ENCODE data around the gene SV2B.

The SV2B gene

GRCh38 chr15:91156175-91156726, 56.2 kb downstream of the SV2B start:
- no peaks in the 10 kb centered on the region for H3K4me1 ChIP-seq (ENCODE audit: low read depth, poor library complexity, severe bottlenecking)
- H3K9ac ChIP-seq: no peak overlapping the region
- H3K36me3 ChIP-seq (ENCODE audit: insufficient read depth): no peaks in the 10 kb centered on the region
- no peak overlapping the region for H3K4me2 ChIP-seq
- no peaks in the 10 kb centered on the region for H4K20me1 ChIP-seq (ENCODE audit: insufficient read depth)
- no peaks in the 10 kb centered on the region for H3K79me2 ChIP-seq (ENCODE audit: insufficient read depth, low read depth)
- TF ChIP-seq CTCF (conservative IDR thresholded peaks at IDR 0.05; ENCODE audit: low read depth, low read length): no peak
- no peak overlapping the region for H3K4me3 ChIP-seq (IDR thresholded peaks at IDR 0.05; ENCODE audit: insufficient read depth, low read depth, low read length)
- no peak overlapping the region for H2AFZ ChIP-seq (ENCODE audit: low read depth)
- no peak overlapping the region for H3K27ac ChIP-seq
- H3K27me3 ChIP-seq (ENCODE audit: insufficient read depth, low read depth): no peaks in the 10 kb centered on the region

GRCh38 chr15:91158415-91159394, 58.6 kb downstream of the SV2B start:
- no peak overlapping the region for H3K27ac ChIP-seq
- H3K9ac ChIP-seq: no peak overlapping the region
- no peaks in the 10 kb centered on the region for H3K27me3 ChIP-seq (ENCODE audit: insufficient read depth, low read depth)
- H4K20me1 ChIP-seq (ENCODE audit: insufficient read depth): no peaks in the 10 kb centered on the region
- no peak overlapping the region for H2AFZ ChIP-seq (ENCODE audit: low read depth)
- no peak overlapping the region for H3K4me3 ChIP-seq (IDR thresholded peaks at IDR 0.05; ENCODE audit: insufficient read depth, low read depth, low read length)
- H3K4me1 ChIP-seq (ENCODE audit: low read depth, poor library complexity, severe bottlenecking): no peaks in the 10 kb centered on the region
- no peaks in the 10 kb centered on the region for H3K36me3 ChIP-seq (ENCODE audit: insufficient read depth)
- H3K4me2 ChIP-seq: no peak overlapping the region
- H3K79me2 ChIP-seq (ENCODE audit: insufficient read depth, low read depth): no peaks in the 10 kb centered on the region
- TF ChIP-seq CTCF (conservative IDR thresholded peaks at IDR 0.05; ENCODE audit: low read depth, low read length): no peak

GRCh38 chr15:91165850-91166249, 65.8 kb downstream of the SV2B start:
- Histone ChIP-seq H3K4me3 (IDR thresholded peaks at IDR 0.05; ENCODE audit: insufficient read depth, low read depth, low read length) (no peak overlapping the region), H4K20me1 (ENCODE audit: insufficient read depth) (no peaks in the 10 kb centered on the region), H3K4me1 (ENCODE audit: low read depth, poor library complexity, severe bottlenecking) (no peaks in the 10 kb centered on the region), H3K36me3 (ENCODE audit: insufficient read depth) (no peaks in the 10 kb centered on the region), H3K9ac (no peak overlapping the region), H3K4me2 (no peak overlapping the region), H3K27ac (no peak overlapping the region), H3K27me3 (ENCODE audit: insufficient read depth, low read depth) (no peaks in the 10 kb centered on the region), H2AFZ (ENCODE audit: low read depth) (no peak overlapping the region), H3K79me2 (ENCODE audit: insufficient read depth, low read depth) (no peaks in the 10 kb centered on the region)
- no peak for TF ChIP-seq CTCF (conservative IDR thresholded peaks at IDR 0.05; ENCODE audit: low read depth, low read length)

GRCh38 chr15:91168457-91168856, 68.4 kb downstream of the SV2B start:
- no peaks in the 10 kb centered on the region for H3K79me2 ChIP-seq (ENCODE audit: insufficient read depth, low read depth)
- H4K20me1 ChIP-seq (ENCODE audit: insufficient read depth): no peaks in the 10 kb centered on the region
- H3K27me3 ChIP-seq (ENCODE audit: insufficient read depth, low read depth): no peaks in the 10 kb centered on the region
- H3K36me3 ChIP-seq (ENCODE audit: insufficient read depth): no peaks in the 10 kb centered on the region
- no peak overlapping the region for H3K4me3 ChIP-seq (IDR thresholded peaks at IDR 0.05; ENCODE audit: insufficient read depth, low read depth, low read length)
- no peaks in the 10 kb centered on the region for H3K4me1 ChIP-seq (ENCODE audit: low read depth, poor library complexity, severe bottlenecking)
- no peak overlapping the region for H2AFZ ChIP-seq (ENCODE audit: low read depth)
- H3K9ac ChIP-seq: no peak overlapping the region
- no peak overlapping the region for H3K4me2 ChIP-seq
- no peak for TF ChIP-seq CTCF (conservative IDR thresholded peaks at IDR 0.05; ENCODE audit: low read depth, low read length)
- no peak overlapping the region for H3K27ac ChIP-seq
